Neuronal stem cell (in vitro differentiated cells): Measurements from ENCODE around the gene LPIN1.

Source experiments
- DNase-seq: peaks from one replicate; pipeline ENCODE4 v3.0.0-alpha.2; 2013; ENCODE audit warnings: low spot score
- H2AFZ ChIP-seq: one replicate; pipeline ENCODE4 v1.6.1; 2013; ENCODE audit warnings: mild to moderate bottlenecking, low read length, inconsistent platforms
- H2AK5ac ChIP-seq: 2 replicates; pipeline ENCODE4 v1.6.1; 2013; ENCODE audit warnings: low read depth, mild to moderate bottlenecking, inconsistent platforms, low read length, moderate library complexity, mixed read lengths
- H2BK120ac ChIP-seq: 2 replicates; pipeline ENCODE4 v1.6.1; 2013; ENCODE audit warnings: low read depth, mild to moderate bottlenecking, inconsistent platforms, low read length, moderate library complexity, mixed read lengths
- H2BK12ac ChIP-seq: one replicate; pipeline ENCODE4 v1.6.1; 2013; ENCODE audit warnings: low read length, inconsistent platforms
- H2BK15ac ChIP-seq: 2 replicates; pipeline ENCODE4 v1.6.1; 2013; ENCODE audit warnings: mild to moderate bottlenecking, low read length, inconsistent platforms, mixed read lengths
- H2BK5ac ChIP-seq: one replicate; pipeline ENCODE4 v1.6.1; 2013; ENCODE audit warnings: inconsistent platforms, mild to moderate bottlenecking, low read length, moderate library complexity
- H3K14ac ChIP-seq: one replicate; pipeline ENCODE4 v1.6.1; 2013; ENCODE audit warnings: low read length, inconsistent platforms
- H3K18ac ChIP-seq: 2 replicates; pipeline ENCODE4 v1.6.1; 2013; ENCODE audit warnings: low read length, inconsistent platforms
- H3K23ac ChIP-seq: 2 replicates; pipeline ENCODE4 v1.6.1; 2013; ENCODE audit warnings: low read depth, mild to moderate bottlenecking, mixed read lengths, low read length, inconsistent platforms; ENCODE audit not compliant: poor library complexity
- H3K27ac ChIP-seq: replicated peaks from 3 replicates; pipeline ENCODE4 v1.5.1; 2013; ENCODE audit warnings: low read length, inconsistent platforms
- H3K27me3 ChIP-seq, 3 experiments: 2 replicates each; pipeline ENCODE4 v1.6.1; 2013; ENCODE audit warnings: low read length in 3 of 3, mild to moderate bottlenecking in 2 of 3, inconsistent platforms in 1 of 3, low read depth in 1 of 3, mixed read lengths in 1 of 3, moderate library complexity in 1 of 3; ENCODE audit not compliant: control insufficient read depth in 3 of 3, insufficient read depth in 3 of 3
- H3K36me3 ChIP-seq, 2 donors: replicated peaks in 1 of 2; 2 replicates each; pipeline ENCODE4 v1.6.1; 2013; ENCODE audit warnings: low read length in 2 of 2; ENCODE audit not compliant: control insufficient read depth in 2 of 2, insufficient read depth in 2 of 2
- H3K4ac ChIP-seq: 2 replicates; pipeline ENCODE4 v1.6.1; 2013; ENCODE audit warnings: inconsistent platforms, mild to moderate bottlenecking, low read length, moderate library complexity
- H3K4me1 ChIP-seq, 2 donors: 1 replicate in 1 of 2; 2 replicates in 1 of 2; pipeline ENCODE4 v1.6.1; 2013; ENCODE audit warnings: low read length in 2 of 2, low read depth in 1 of 2; ENCODE audit not compliant: control insufficient read depth in 2 of 2, insufficient read depth in 1 of 2
- H3K4me2 ChIP-seq: one replicate; pipeline ENCODE4 v1.6.1; 2013; ENCODE audit warnings: mild to moderate bottlenecking, low read length, inconsistent platforms; ENCODE audit not compliant: insufficient read depth, poor library complexity, severe bottlenecking
- H3K4me3 ChIP-seq, 2 donors: 2 replicates each; pipeline ENCODE4 v1.5.1; 2013; ENCODE audit warnings: low read length in 2 of 2, mild to moderate bottlenecking in 2 of 2, inconsistent platforms in 1 of 2, moderate library complexity in 1 of 2
- H3K79me1 ChIP-seq: one replicate; pipeline ENCODE4 v1.6.1; 2013; ENCODE audit warnings: low read depth, mild to moderate bottlenecking, inconsistent platforms, low read length, moderate library complexity
- H3K9ac ChIP-seq: one replicate; pipeline ENCODE4 v1.6.1; 2013; ENCODE audit warnings: mild to moderate bottlenecking, low read depth, low read length, inconsistent platforms; ENCODE audit not compliant: poor library complexity
- H3K9me3 ChIP-seq, 2 donors: replicated peaks in 1 of 2; 2 replicates each; pipeline versions ENCODE3 to v1.6.1; 2013; ENCODE audit warnings: low read length in 2 of 2, mild to moderate bottlenecking in 2 of 2, inconsistent platforms in 1 of 2, low read depth in 1 of 2, mixed read lengths in 1 of 2, moderate library complexity in 1 of 2; ENCODE audit not compliant: control insufficient read depth in 2 of 2, insufficient read depth in 1 of 2
- H4K8ac ChIP-seq: one replicate; pipeline ENCODE4 v1.6.1; 2013; ENCODE audit warnings: low read depth, mild to moderate bottlenecking, inconsistent platforms, low read length, moderate library complexity
- H4K91ac ChIP-seq: one replicate; pipeline ENCODE4 v1.6.1; 2013; ENCODE audit warnings: low read length, low read depth, mild to moderate bottlenecking, inconsistent platforms; ENCODE audit not compliant: poor library complexity
- WGBS, 2 donors: extraction: QIAGEN DNeasy Blood & Tissue Kit; methylation state at CpG; one replicate each; pipeline ENCODE4 v1.1.7; 2013; ENCODE audit warnings: missing lambda C conversion rate in 2 of 2, mixed read lengths in 1 of 2; ENCODE audit not compliant: insufficient read length in 2 of 2, insufficient replicate concordance in 1 of 2; ENCODE audit errors: extremely low coverage in 2 of 2; 5-methylcytosine and 5-hydroxymethylcytosine counted together

The LPIN1 gene

DNA sequence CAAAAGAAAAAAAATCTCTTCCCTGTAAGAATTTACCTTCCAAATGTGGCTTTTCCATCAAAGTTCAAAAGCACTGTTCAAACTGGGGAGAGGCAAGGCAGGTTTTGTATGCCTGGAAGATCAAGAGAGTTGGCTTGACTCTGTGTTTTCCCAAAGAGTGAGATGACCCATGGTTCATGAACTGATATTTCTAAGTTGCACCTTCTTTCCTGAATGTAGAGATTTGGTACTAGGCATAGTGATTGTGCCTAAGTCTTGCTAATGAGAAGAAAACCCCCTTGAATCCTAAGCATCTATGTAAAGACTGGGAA lies 23.4 kb upstream of the LPIN1 start:
- Histone ChIP-seq H2AFZ (no peak overlapping the region), H3K4ac (no peak overlapping the region), H2AK5ac (no peak overlapping the region), H2BK12ac (no peak overlapping the region), H3K27me3 (peaks cover 0 to 68% (median 0%) of the 10 kb centered on the region in 3 experiments), H2BK15ac (no peak overlapping the region), H2BK5ac (no peak overlapping the region), H3K23ac (no peak overlapping the region), H3K79me1 (no peaks in the 10 kb centered on the region), H3K9ac (no peak overlapping the region), H3K14ac (no peak overlapping the region), H3K9me3 (no peaks in the 10 kb centered on the region), H4K8ac (no peak overlapping the region), H4K91ac (no peak overlapping the region), H3K4me3 (no peak overlapping the region), H3K4me2 (no peak overlapping the region), H2BK120ac (no peak overlapping the region), H3K18ac (no peak overlapping the region), H3K27ac (no peak overlapping the region), H3K4me1 (peaks cover 0 to 2% of the 10 kb centered on the region in 2 donors), H3K36me3 (no peaks in the 10 kb centered on the region)
- no peak for DNase-seq

DNA sequence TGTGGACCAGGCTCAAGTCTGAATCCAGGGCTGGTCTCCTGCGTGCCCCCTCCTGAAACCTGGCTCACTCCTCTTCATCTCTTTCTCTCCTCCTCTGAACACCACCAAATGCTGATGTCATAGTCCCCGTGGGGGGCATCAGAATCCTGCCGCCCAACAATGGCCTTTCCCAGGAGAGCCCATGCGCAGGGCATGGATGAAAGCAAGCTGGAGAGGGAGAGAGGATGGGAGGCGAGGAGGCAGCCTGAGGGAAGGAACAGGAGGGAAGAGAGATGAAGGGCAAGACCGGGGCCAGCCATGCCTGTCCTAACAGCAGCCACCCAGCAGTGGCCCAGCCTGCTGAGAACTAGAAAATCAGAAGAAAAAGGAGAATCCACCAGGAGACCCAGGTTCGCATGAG lies 22.3 kb upstream of the LPIN1 start:
- Histone ChIP-seq H3K36me3 (no peaks in the 10 kb centered on the region), H2BK15ac (no peak overlapping the region), H3K23ac (no peak overlapping the region), H3K27me3 (peaks cover 0 to 62% (median 0%) of the 10 kb centered on the region in 3 experiments), H2BK120ac (no peak overlapping the region), H2BK5ac (no peak overlapping the region), H3K4ac (no peak overlapping the region), H4K91ac (no peak overlapping the region), H3K4me1 (peaks cover 0 to 2% of the 10 kb centered on the region in 2 donors), H3K9me3 (no peaks in the 10 kb centered on the region), H3K14ac (no peak overlapping the region), H3K18ac (peak overlapping the region; percentile 63), H2AK5ac (no peak overlapping the region), H3K27ac (no peak overlapping the region), H3K4me3 (no peak overlapping the region), H4K8ac (no peak overlapping the region), H2BK12ac (no peak overlapping the region), H3K79me1 (no peaks in the 10 kb centered on the region), H2AFZ (no peak overlapping the region), H3K4me2 (no peak overlapping the region), H3K9ac (no peak overlapping the region)
- WGBS, 2 donors: no CpG with 5 or more reads among the region's 7 CpGs
- no peak for DNase-seq

DNA sequence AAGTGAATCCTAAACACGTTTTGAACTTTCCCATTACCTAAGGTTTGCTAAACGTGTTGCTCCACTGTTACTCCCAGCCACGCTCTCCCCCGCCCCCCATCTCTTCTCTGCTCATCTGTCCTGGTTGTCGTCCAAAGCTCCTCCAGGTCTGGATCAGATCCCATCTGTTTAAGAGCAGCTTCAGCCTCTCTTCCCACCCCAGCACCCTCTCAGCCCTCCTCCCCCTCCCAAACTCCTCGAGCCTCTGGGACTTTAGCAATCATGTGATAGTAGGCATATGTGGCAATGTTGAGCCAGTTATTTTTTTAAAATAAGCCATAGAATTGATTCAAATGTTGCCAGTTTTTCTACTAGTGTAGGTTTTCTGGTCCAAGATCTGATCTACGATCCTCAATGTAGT lies 20.0 kb upstream of the LPIN1 start:
- H2BK15ac ChIP-seq: no peak overlapping the region
- H2AFZ ChIP-seq: no peak overlapping the region
- no peak overlapping the region for H3K27ac ChIP-seq
- peaks cover 0 to 43% (median 0%) of the 10 kb centered on the region in 3 experiments for H3K27me3 ChIP-seq
- H3K36me3 ChIP-seq: no peaks in the 10 kb centered on the region
- no peak overlapping the region for H3K23ac ChIP-seq
- H3K4me3 ChIP-seq: no peak overlapping the region
- no peak overlapping the region for H4K8ac ChIP-seq
- H3K4ac ChIP-seq: no peak overlapping the region
- H3K18ac ChIP-seq: no peak overlapping the region
- H3K14ac ChIP-seq: no peak overlapping the region
- no peaks in the 10 kb centered on the region for H3K79me1 ChIP-seq
- H2BK5ac ChIP-seq: no peak overlapping the region
- no peak overlapping the region for H3K4me2 ChIP-seq
- no peak overlapping the region for H4K91ac ChIP-seq
- no peak overlapping the region for H3K9ac ChIP-seq
- H2AK5ac ChIP-seq: no peak overlapping the region
- WGBS, 2 donors: no CpG with 5 or more reads among the region's 7 CpGs
- DNase-seq: no peak
- H2BK120ac ChIP-seq: no peak overlapping the region
- peaks cover 0 to 2% of the 10 kb centered on the region in 2 donors for H3K4me1 ChIP-seq
- H3K9me3 ChIP-seq: no peaks in the 10 kb centered on the region
- H2BK12ac ChIP-seq: no peak overlapping the region

DNA sequence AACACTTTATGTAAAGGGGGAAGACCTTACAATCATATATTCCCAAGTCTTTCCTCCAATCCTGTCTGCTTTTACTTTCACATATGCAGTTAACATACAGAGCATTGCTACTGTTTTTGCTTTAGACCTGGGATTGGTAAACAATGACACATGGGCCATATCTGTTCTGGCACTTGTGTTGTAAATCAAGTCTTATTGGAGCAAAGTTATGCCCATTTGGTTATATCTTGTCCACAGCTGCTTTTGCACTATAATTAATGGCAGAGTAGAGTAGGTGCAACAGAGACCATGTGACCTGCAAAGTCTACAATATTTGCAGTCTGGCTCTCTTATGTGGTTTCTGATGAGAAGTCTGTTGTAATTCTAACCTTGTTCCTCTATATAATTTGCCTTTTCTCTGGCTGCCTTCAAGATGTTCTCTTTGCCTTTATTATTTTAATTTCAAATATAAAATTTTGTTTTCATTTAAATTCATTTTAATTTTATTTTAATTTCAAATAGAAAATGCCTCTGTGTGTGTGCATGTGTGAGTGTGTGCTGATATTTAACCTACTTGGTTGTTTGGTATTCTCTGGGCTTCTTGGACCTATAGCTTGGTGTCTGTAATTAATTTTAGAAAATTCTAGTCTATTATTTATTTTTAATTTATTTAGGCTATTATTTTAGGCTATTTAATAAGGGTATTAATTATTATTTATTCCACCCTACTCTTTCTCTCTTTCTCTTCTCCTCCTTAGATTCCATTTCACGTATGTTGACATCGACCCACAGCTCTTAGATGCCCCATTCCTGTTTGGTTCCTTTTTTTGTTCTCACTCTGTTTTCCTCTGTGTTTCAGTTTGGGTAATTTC lies 16.8 kb upstream of the LPIN1 start:
- Histone ChIP-seq H3K27me3 (peaks cover 0 to 22% (median 0%) of the 10 kb centered on the region in 3 experiments), H3K9ac (no peak overlapping the region), H4K8ac (no peak overlapping the region), H3K27ac (no peak overlapping the region), H3K4me3 (no peak overlapping the region), H2BK5ac (no peak overlapping the region), H3K4ac (no peak overlapping the region), H3K36me3 (no peaks in the 10 kb centered on the region), H2BK12ac (no peak overlapping the region), H3K9me3 (no peaks in the 10 kb centered on the region), H3K14ac (no peak overlapping the region), H2BK120ac (no peak overlapping the region), H3K79me1 (no peaks in the 10 kb centered on the region), H3K23ac (no peak overlapping the region), H2AFZ (no peak overlapping the region), H3K4me1 (no peaks in the 10 kb centered on the region), H2AK5ac (no peak overlapping the region), H2BK15ac (no peak overlapping the region), H4K91ac (no peak overlapping the region), H3K18ac (no peak overlapping the region), H3K4me2 (no peak overlapping the region)
- no peak for DNase-seq
- WGBS, 2 donors: no CpG with 5 or more reads among the region's 2 CpGs
